ELF-1 (cell line): ENCODE data around the gene ISG20.
"Not testable (repeated sequence)": the region's sequence is repeated elsewhere in the genome, so short reads cannot be mapped to it uniquely, and the experiment has no call there.

Experiments used
- DNase-seq: peaks from one replicate; pipeline ENCODE4 v3.0.0-alpha.2; 2016; ENCODE audit warnings: low read depth, low spot score

ISG20 gene

GRCh38 chr15:88636050-88636449 is 2.8 kb upstream of the ISG20 start:
- DNase-seq, result no peak

- no peak for DNase-seq
These were observed 2.2 kb upstream of the ISG20 start for GRCh38 chr15:88636654-88637053.

GRCh38 chr15:88637436-88637835 is 1.4 kb upstream of the ISG20 start:
- DNase-seq, result no peak

GRCh38 chr15:88637841-88638625 is 783 bp upstream of the ISG20 start:
- no peak for DNase-seq

- no peak for DNase-seq
These were observed 3.2 kb downstream of the ISG20 start for GRCh38 chr15:88641959-88642452.

- not testable (repeated sequence) for DNase-seq
These were observed 3.7 kb downstream of the ISG20 start for GRCh38 chr15:88642514-88642913.

GRCh38 chr15:88644741-88645140 is 5.9 kb downstream of the ISG20 start:
- no peak for DNase-seq

- DNase-seq, result no peak
These were observed 6.6 kb downstream of the ISG20 start for GRCh38 chr15:88645171-88646087.

- DNase-seq, result no peak
These were observed 7.2 kb downstream of the ISG20 start for GRCh38 chr15:88646088-88646405.

- no peak for DNase-seq
These were observed 8.1 kb downstream of the ISG20 start for GRCh38 chr15:88646951-88647350.

- no peak for DNase-seq
These were observed 8.7 kb downstream of the ISG20 start for GRCh38 chr15:88647351-88648105.

GRCh38 chr15:88648357-88649214 is 9.8 kb downstream of the ISG20 start:
- no peak for DNase-seq

- DNase-seq, result no peak
These were observed 10.5 kb downstream of the ISG20 start for GRCh38 chr15:88649286-88649733.

- no peak for DNase-seq
These were observed 11.1 kb downstream of the ISG20 start for GRCh38 chr15:88649753-88650551.

- no peak for DNase-seq
These were observed 11.7 kb downstream of the ISG20 start for GRCh38 chr15:88650556-88650955.

GRCh38 chr15:88651136-88651732 is 12.4 kb downstream of the ISG20 start:
- DNase-seq, result no peak

GRCh38 chr15:88651971-88652370 is 13.2 kb downstream of the ISG20 start:
- DNase-seq, result no peak

- no peak for DNase-seq
These were observed 13.8 kb downstream of the ISG20 start for GRCh38 chr15:88652456-88653199.
